Measurements from ENCODE around the gene GINS3. TPM values are rescaled to one million over a fixed set of nuclear protein-coding genes. Genes with fewer than 3 reads are reported as not detected.

Gene GINS3
- total RNA-seq, 2 donors from 2014 or later, result 5.8 to 7.1 TPM

DNA sequence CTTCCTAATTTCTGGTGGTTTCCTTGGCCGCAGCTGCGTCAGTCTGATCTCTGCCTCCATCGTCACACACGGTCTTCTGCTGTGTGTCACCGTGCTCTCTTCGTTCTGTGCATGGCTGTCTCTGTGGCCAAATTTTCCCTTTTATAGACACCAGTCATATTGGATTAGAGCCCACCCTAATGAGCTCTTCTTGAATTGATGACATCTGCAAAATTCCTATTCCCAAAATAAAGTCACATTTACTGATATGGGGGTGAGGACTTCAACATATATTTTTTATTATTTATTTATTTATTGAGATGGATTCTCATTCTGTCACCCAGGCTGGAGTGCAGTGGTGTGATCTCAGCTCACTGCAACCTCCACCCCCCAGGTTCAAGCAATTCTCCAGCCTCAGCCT lies 38.4 kb downstream of the GINS3 start:
- TF ChIP-seq, protein P1, sequence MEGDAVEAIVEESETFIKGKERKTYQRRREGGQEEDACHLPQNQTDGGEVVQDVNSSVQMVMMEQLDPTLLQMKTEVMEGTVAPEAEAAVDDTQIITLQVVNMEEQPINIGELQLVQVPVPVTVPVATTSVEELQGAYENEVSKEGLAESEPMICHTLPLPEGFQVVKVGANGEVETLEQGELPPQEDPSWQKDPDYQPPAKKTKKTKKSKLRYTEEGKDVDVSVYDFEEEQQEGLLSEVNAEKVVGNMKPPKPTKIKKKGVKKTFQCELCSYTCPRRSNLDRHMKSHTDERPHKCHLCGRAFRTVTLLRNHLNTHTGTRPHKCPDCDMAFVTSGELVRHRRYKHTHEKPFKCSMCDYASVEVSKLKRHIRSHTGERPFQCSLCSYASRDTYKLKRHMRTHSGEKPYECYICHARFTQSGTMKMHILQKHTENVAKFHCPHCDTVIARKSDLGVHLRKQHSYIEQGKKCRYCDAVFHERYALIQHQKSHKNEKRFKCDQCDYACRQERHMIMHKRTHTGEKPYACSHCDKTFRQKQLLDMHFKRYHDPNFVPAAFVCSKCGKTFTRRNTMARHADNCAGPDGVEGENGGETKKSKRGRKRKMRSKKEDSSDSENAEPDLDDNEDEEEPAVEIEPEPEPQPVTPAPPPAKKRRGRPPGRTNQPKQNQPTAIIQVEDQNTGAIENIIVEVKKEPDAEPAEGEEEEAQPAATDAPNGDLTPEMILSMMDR (IDR thresholded peaks at IDR 0.05), result no peak
- no peak overlapping the region for H3K27ac ChIP-seq
- H3K4me1 ChIP-seq, result peaks cover 0 to 27% of the 10 kb centered on the region in 2 donors

DNA sequence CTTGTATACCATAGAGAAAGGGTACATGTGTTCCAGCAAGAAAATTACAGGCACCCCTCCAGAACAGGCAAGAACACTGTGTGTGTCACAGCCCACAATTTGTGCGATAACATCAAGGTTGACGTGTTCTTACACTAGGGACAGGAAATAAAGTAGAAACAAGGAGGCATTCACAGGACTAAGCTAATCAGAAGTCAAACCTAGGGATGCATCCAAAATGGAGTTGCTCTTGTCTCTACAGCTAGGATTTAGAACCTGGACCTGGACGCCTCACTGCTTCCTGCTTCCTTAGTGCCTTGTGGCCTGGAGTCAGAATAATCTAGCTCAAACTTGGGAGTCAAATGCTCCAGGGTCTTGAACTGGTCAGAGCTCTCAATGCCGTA lies 41.3 kb downstream of the GINS3 start:
- H3K4me3 ChIP-seq, result no peak overlapping the region
- TF ChIP-seq, protein P1 (IDR thresholded peaks at IDR 0.05), result no peak
- H3K4me1 ChIP-seq, result peaks cover 0 to 13% of the 10 kb centered on the region in 2 donors
- no peaks in the 10 kb centered on the region for H3K9me3 ChIP-seq
- no peaks in the 10 kb centered on the region for H3K27me3 ChIP-seq
- no peak for DNase-seq (ENCODE audit: low spot score)
- peak overlapping the region; percentile 21 to 30 for H3K27ac ChIP-seq
- peaks cover 17% of the 10 kb centered on the region for H3K36me3 ChIP-seq

More for the DNA sequence above, 38.4 kb downstream of the GINS3 start:
- no peak for DNase-seq (ENCODE audit: low spot score)
- H3K27me3 ChIP-seq, result no peaks in the 10 kb centered on the region
- no peak overlapping the region for H3K4me3 ChIP-seq
- peaks cover 2% of the 10 kb centered on the region for H3K36me3 ChIP-seq
- no peaks in the 10 kb centered on the region for H3K9me3 ChIP-seq

DNA sequence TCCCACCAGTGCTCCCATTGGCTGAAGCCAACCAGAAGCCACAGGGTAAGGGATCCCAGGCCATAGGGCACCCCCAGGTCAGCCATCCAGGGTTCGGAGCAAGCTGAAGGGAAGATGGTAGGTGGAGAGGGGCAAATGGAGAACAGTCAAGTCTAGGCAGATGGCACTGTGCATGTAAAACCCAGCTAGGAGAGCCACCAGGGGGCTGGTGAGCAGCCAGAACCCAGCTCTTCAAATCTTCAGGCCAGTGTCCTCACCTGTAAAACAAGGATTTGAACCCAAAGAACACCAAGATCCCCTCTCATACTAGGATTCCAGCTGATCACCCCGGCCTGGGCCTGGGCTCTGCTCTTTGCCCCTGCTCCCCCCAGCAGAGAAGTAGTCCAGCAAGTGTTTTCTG lies 43.5 kb downstream of the GINS3 start:
- DNase-seq (ENCODE audit: low spot score), result no peak
- Histone ChIP-seq H3K4me3 (no peak overlapping the region), H3K27me3 (no peaks in the 10 kb centered on the region), H3K27ac (no peak overlapping the region), H3K9me3 (no peaks in the 10 kb centered on the region), H3K4me1 (peaks cover 0 to 13% of the 10 kb centered on the region in 2 donors), H3K36me3 (peaks cover 17% of the 10 kb centered on the region)
- TF ChIP-seq, protein P1 (IDR thresholded peaks at IDR 0.05), result no peak

- no peak overlapping the region for H3K27ac ChIP-seq
- H3K36me3 ChIP-seq, result peaks cover 17% of the 10 kb centered on the region
- no peak overlapping the region for H3K4me3 ChIP-seq
- no peaks in the 10 kb centered on the region for H3K9me3 ChIP-seq
- no peaks in the 10 kb centered on the region for H3K27me3 ChIP-seq
- no peaks in the 10 kb centered on the region for H3K4me1 ChIP-seq
- TF ChIP-seq, protein P1 (IDR thresholded peaks at IDR 0.05), result no peak
- DNase-seq (ENCODE audit: low spot score), result no peak
Observed at GRCh38 chr16:58440131-58440530, 47.9 kb downstream of the GINS3 start.

DNA sequence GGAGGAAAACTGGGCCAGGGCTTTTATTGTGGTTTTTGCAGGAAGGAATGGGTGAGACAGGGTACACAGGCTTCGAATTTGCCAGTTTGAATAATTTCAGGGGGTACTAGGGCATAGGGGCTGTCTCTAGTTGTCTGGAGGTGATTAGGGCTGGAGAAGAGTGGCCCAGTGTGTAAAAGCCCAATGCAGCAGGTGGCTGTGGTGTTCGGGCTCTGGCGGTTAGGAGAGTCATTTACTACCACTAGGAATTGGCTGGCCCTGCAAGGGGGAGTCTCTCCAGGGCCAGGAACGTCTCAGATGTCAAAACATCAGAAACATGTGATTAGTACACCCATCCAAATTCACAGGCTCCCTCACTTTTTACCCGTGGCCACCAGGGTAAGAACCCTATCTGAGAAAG lies 50.3 kb downstream of the GINS3 start:
- H3K27ac ChIP-seq, result peak overlapping the region in 1 of 2 donors; percentile 21
- DNase-seq (ENCODE audit: low spot score), result no peak
- H3K4me3 ChIP-seq, result no peak overlapping the region
- H3K27me3 ChIP-seq, result no peaks in the 10 kb centered on the region
- H3K36me3 ChIP-seq, result no peaks in the 10 kb centered on the region
- no peaks in the 10 kb centered on the region for H3K4me1 ChIP-seq
- TF ChIP-seq, protein P1 (IDR thresholded peaks at IDR 0.05), result no peak
- H3K9me3 ChIP-seq, result no peaks in the 10 kb centered on the region

DNA sequence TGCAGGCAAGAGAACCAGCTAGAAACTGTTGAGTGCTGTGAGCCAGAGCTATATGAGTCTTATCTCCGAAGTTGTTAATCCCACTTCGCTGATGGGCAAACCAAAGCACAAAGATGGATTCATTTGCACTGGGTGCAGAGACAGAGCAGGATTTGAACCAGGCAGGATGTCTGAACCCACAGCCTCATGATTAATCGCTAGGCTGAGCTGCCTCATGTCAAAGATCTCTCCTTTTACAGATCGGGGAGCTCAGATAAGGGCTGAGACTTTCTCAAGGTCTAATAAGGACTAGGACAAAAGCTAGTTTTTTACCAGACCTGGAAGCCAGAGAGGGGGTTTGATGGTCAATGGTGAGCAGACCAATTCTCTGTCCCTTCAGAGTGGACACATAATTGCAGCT lies 51.5 kb downstream of the GINS3 start:
- H3K4me1 ChIP-seq, result no peaks in the 10 kb centered on the region
- no peaks in the 10 kb centered on the region for H3K27me3 ChIP-seq
- DNase-seq (ENCODE audit: low spot score), result no peak
- no peak overlapping the region for H3K4me3 ChIP-seq
- no peak overlapping the region for H3K27ac ChIP-seq
- TF ChIP-seq, protein P1 (IDR thresholded peaks at IDR 0.05), result no peak
- no peaks in the 10 kb centered on the region for H3K36me3 ChIP-seq
- H3K9me3 ChIP-seq, result no peaks in the 10 kb centered on the region

Measured in right atrium auricular region (tissue), 2 donors.